Measurements from ENCODE around the gene ARHGDIB.

The ARHGDIB gene

GRCh38 chr12:14982562-14982961 lies 21.2 kb upstream of the ARHGDIB start:
- no peak for DNase-seq

- no peak for DNase-seq
Observed at GRCh38 chr12:14981049-14981448, 19.6 kb upstream of the ARHGDIB start.

DNA sequence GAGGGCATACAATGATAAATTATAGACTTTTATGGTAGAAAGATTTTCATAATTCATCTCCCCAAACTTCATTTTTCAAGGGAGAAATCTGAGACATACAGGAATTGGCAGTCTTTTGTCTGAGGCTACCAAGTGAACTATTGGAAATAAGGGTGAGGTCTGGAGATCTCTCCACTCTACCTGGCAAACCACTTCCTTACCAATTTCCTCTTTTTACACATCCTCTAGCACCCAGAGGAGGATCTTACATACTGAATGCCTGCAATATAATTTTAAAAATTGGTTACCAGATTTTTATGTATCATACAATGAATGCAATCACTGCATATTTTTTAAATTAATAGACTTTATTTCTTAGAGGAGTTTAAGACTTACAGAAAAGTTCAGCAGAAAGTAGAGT lies 18.1 kb upstream of the ARHGDIB start:
- no peak for DNase-seq

GRCh38 chr12:14976658-14977057 lies 15.3 kb upstream of the ARHGDIB start:
- DNase-seq, result no peak

DNA sequence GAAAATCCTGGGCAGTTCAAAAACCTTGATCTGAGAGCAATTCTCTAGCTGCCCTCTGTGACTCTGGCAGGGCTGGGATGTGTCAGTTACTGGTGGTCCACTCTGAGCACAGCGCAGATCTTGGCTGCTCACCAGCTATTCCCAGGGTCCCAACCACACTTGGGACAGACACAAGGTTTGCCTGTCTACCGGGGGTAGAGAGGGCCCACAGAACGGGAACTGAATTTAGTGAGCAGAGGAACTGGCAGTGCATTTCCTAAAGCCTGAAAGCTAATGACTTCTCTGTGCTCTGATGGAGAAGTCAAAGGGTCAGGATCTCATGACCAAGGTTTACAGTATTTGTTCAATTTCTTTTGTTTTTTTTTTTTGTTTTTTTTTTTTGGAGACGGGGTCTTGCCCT lies 14.1 kb upstream of the ARHGDIB start:
- no peak for DNase-seq

GRCh38 chr12:14974633-14975032 lies 13.2 kb upstream of the ARHGDIB start:
- DNase-seq, result no peak

DNA sequence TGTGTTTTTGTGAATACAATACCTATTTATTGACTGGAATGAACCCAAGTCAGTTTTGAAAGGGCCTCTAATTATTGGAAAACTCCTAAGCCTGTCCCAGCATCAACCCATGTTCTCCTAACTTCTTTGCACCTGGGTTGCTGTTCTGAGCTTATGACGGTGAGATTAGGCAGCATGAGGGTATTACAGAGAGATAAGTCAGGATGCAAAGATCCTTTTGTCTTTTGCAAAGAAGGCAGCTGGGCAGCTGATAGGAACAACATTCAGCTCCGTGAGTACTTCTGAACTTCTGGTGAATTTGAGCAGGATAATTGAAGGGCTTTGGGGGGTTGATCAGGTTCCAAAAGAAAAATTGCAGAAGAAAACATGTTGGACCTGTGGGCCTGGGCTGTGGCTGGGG lies 11.4 kb upstream of the ARHGDIB start, which contains the start of gene PDE6H:
PDE6H (plus strand) TSS at position 227 of the 400 bp plus-strand sequence. CDS start 4,971 bp downstream, outside the sequence.
- no peak for DNase-seq

- DNase-seq, result no peak
Observed at GRCh38 chr12:14970473-14970872, 9.1 kb upstream of the ARHGDIB start.

DNA sequence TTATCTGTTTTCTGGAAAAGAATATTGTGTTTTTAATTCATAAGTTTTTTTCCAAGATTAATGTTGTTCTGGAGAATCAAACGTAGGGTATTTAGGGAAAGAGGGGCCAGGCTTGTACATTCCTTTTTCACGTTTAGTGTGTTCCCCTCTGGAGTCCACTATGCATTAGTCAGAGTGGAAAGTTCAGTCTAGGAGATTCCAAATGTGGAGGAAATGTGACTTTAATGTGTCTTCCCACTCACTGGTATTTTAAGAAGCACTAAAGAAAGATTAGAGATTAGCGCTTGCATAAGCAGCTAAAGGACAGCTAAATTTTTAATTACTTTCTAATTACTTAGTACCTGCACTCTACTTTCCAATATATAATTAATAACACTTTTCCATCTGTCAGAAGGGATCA lies 7.1 kb upstream of the ARHGDIB start:
- no peak for DNase-seq

DNA sequence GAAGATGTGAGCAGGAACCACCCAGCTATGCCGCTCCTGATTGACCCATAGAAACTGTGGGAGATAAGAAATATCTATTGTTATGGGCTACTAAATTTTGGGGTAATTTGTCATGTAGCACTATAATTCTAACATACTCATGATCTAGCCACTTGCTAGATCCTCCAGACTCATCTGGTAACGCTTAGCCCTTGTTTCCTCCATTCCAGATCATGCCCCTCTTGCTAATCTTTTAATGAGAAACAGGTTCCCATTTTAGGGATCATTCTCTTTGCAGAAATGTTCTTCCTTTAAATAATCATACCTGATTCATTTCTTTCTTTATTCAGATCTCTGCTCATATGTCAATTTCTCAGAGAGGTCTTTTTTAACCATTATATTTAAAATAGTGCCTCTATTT lies 3.8 kb upstream of the ARHGDIB start:
- no peak for DNase-seq

DNA sequence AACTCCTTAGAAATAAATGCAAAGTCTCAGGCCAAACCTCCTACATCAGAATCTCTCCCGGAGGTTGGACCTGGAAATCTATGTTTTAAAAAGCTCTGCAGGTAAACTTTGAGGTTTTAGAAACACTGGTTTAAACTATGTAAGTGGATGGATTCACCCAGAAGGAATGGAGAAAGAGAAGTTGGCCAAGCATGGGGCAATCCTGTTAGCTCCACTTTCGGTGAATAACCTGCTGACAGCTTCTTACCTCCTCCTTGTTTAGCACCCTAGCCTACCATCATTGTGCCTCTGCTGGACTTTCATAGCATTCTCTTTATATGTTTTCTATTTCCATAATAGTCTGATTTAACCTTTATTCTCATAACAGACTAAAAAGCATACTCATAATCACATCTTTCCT lies 3.0 kb upstream of the ARHGDIB start:
- DNase-seq, result no peak

DNA sequence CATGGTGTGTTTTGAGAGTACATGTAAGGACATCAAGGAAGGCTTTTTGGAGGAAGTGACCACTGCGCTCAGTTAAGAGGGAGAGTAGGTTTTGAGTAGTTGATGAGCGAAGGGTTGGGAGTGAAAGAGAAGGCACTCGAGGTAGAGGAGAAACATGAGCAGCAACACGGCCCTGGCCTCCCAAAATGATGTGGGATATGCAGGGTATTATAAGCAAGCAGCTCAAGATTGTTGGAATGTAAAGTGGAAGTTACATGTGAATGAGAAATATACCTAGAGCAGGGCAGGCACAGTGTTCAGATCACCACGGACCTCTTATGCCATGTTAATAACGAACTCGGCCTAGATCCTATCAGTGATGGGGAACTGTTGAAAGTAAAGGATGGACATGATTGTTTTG lies 2.1 kb upstream of the ARHGDIB start:
- DNase-seq, result no peak

- DNase-seq, result no peak
Observed at GRCh38 chr12:14962797-14963196, 1.4 kb upstream of the ARHGDIB start.

DNA sequence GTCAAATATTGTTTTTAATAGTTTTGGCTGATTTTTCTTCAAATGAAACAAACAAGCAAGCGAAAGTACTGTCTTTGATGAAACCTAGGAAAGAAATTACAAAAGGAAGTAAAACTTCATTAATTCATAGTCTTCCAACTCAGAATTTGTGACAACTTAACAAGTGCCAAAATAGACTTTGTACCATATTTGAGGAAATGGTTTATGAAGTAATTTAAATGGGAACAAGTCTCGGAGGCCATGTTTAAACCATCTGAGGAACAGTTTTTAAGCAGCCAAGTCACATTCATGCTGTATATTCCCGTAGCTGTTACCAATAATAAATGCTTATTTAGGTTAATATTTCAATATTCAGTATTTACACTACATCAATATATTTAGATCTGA lies 745 bp upstream of the ARHGDIB start:
- DNase-seq, result no peak

DNA sequence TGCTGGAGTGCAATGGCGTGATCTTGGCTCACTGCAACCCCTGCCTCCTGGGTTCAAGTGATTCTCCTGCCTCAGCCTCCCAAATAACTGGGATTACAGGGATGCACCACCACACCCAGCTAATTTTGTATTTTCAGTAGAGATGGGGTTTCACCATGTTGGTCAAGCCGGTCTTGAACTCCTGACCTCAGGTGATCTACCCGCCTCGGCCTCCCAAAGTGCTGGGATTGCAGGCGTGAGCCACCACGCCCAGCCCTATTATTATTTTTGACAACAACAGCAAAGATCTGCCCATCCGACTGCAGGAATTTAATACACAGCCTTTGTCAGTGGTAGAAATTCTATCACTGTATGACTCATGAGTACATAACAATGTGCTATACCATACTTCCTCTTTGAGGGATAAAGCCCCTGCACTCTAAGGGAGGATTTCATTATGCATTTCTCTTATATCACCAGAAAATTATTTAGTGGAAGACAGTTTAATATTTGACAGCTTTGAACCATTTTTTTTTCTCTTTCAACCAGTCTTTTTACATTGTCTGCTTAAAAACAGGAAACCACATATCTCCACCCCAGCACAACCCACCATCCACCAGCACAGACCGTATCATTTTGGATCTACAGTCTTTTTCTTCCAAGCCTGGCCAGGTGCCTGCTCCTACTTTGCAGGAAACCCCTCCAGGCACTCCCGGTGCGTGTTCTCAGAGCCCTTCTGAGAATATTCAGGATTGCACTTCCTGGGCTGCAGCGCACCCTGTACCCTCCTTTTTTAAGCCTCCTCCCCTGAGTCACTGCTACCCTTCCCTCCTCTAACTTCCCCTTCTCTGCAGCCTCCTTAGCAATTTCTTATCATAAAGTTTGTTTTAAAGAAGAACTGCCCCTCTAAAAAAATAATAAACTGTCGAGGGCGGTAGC lies 594 bp downstream of the ARHGDIB start:
- no peak for DNase-seq

DNA sequence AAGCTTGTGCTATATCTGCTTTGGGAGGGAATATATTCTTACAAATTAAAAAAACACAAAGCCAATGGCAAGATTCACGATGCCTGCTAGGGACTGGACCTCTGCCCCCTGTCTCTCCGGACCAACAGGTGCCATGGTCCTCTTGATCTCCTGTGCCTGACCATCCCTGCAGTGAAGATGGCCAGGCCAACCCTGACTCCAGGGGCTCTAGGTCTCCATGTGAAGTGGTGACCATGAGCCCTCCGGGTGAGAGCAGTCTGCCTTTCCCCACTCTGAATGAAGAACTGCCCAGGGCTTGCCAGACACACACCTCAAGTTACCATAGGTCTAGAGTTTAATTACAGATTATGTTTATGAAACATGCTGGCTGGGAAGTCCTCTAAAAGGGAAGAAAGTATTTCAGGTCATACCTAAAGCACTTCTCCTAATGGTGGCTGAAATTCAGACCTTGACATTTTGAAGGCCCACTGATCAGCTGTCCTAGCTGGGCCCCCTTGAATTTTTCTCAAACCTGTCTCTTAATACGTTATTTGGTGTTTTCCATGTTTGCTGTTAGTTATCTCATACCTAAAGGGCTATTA lies 1.4 kb downstream of the ARHGDIB start:
- no peak for DNase-seq

GRCh38 chr12:14959463-14959862 lies 1.9 kb downstream of the ARHGDIB start:
- no peak for DNase-seq

DNA sequence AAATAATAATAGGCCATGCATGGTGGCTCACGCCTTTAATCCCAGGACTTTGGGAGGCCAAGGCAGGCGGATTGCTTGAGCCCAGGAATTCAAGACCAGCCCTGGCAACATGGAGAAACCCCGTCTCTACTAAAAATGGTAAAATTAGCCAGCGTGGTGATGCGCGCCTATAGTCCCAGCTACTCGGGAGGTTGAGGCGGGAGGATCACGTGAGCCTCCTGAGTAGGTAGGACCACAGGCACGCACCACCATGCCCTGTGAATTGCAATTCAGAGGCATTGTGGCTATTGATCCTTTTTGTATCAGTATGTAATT lies 2.3 kb downstream of the ARHGDIB start:
- DNase-seq, result no peak

DNA sequence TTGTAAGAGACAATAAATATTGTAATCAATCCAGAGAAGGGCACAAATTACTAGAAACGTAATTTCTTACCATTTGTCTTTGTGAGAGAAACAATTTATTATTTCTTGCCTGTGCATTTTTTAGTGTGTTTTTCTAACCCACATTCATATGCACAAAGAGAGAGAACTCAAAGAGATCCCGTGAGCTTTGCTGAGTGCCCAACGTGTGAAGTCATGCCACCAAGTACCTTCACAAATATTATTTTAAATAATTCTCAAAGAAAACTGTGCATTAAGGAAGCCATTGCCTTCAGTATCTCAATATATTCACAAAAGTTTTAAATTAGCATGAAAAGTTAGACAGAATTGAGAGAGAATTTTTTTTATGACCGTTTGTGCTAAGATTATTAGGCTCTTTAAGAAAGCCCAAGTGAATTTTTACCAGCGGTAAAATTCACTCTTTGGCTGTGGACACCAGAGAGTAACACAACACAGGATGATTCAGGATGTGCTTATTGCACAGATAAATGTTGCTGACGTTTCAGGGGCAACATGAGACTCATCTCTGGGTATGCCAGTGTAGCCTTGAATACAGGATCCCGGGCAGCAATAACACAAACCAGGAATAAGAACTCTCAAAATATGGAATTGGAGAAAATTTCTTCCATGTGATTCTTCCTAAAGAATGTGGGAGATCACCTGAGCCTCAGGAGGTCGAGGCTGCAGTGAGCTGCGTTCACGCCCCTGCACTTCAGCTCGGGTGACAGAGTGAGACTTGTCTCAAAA lies 2.9 kb downstream of the ARHGDIB start:
- no peak for DNase-seq

DNA sequence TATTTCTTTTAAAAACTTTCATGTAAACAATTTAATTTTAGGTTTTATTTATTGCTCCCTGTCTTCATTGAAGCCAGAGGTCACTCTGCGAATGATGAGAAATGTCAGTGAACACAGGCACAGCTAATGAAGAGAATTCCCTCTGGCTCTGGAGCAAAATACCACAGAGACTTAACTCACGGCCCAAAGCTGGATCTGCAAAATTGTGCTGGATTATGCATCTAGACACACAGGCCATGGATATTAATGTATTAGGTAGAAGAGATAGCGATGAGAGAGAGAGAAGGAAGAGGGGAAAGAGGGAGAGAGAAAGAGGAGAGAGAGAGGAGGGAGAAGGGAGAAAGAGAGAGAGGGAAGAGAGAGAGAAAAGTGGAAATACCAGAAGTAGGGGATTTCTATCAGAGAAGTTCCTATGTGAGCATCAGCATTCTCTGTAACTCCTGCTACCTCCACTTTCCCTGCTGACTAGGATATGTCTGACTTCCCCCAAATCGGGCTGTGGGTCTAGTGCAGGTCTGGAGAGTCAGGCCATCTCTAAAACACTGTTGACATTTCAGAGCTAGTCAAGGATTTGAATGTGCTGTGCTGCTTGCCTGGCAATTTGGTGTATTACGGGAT lies 3.7 kb downstream of the ARHGDIB start:
- no peak for DNase-seq

DNA sequence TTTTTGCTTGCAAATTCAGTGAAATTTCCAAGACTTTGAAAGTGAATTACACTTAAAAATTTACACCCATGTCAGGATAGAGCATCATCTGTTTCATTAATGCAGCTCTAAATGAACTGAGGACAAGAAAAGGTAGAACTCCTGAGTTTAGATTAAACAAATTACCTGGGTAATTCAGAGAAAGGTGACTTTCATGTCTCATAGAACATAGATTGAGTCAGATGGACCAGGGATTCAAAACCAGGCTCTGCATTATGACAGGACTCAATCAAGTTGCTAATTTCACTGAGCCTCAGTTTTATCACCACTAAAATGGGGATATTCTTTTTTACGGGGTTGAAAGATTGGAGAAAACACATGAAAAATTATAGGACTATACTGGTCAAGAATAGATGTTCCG lies 4.5 kb downstream of the ARHGDIB start:
- no peak for DNase-seq

DNA sequence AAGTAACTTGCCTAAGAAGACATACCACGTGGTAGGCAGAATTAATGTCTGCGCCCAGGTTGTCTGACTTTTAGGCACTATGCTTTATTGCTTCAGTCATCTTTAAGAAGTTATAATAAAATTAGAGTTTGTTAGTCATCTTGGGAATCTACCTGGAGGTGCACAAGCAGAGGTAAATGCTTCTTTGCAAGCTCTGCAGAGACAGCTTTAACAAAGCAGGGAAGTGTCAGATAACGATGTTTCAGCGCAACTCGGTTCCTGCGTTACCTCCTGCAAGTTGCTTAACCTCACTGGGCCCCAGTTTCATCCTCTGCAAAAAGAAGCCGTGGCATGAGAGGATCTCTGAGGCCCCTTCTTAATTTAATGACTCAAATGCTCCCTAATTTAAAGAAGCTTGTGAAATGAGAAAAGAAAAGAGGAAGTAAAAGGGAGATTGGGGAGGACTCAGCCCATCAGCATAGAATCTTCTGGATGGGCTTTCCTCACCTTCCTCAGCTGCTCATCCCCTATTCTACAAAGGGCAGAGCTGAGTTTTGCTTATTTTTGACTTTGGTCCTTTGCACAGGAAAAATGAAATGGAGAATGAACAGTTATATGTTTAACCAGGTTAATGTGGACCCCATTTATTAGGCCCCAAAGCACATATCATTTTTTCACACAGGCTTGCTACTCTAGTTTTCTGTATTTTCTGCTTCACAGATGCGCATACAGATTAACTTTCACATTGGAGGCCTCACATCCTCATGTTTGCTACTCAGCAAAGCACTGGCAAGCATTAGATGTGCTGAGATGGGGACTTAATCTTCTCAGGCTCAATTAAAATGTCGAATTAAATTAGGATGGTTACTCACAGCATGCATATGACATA lies 5.1 kb downstream of the ARHGDIB start:
- no peak for DNase-seq

DNA sequence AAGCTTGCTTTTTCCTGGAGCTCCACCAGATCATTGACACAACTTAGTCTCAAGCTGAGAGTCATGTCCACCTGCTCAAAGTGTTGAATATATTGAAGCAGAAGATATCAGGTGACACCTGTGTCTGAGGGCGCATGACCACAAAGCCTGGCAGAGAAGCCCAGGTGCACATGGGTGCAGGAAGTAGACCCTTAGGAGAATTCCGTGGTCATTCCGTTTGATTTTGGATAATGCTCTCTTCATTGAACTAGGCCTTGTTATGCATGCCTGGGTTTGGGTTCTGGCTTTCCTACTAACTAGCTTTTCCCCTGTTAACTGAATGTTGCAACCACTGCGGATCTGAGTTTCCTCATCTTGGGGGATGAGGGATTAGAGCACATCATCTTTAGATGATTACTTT lies 7.1 kb downstream of the ARHGDIB start:
- no peak for DNase-seq

Data from NCI-H1930 (cell line).